Measurements from ENCODE around the gene CHMP6. TPM values are rescaled to one million over a fixed set of nuclear protein-coding genes. Genes with fewer than 3 reads are reported as not detected.

The CHMP6 gene
- total RNA-seq, 1 experiment from 2014 or later = 23.1 TPM

- no peaks in the 10 kb centered on the region for H3K9me3 ChIP-seq (ENCODE audit: low read length)
- no peaks in the 10 kb centered on the region for H4K20me1 ChIP-seq (ENCODE audit: insufficient read depth, low read depth, low read length)
- H2AFZ ChIP-seq (ENCODE audit: low read length) = no peak overlapping the region
- no peaks in the 10 kb centered on the region for H3K36me3 ChIP-seq (ENCODE audit: insufficient read depth, low read length)
- H3K79me2 ChIP-seq (ENCODE audit: low read length) = no peaks in the 10 kb centered on the region
- H3K4me2 ChIP-seq (ENCODE audit: low read depth, low read length, poor library complexity, severe bottlenecking) = no peak overlapping the region
- H3K27me3 ChIP-seq (ENCODE audit: low read length) = no peaks in the 10 kb centered on the region
- no peak overlapping the region for H3K4me3 ChIP-seq (ENCODE audit: low read length)
- H3K27ac ChIP-seq (ENCODE audit: low read length) = no peak overlapping the region
- DNase-seq = no peak
- no peaks in the 10 kb centered on the region for H3K4me1 ChIP-seq (ENCODE audit: low read length)
- no peak overlapping the region for H3K9ac ChIP-seq (ENCODE audit: low read length)
- H3K9me2 ChIP-seq (replicated peaks; ENCODE audit: insufficient read depth, low read length) = no peaks in the 10 kb centered on the region
These were observed 51.7 kb downstream of the CHMP6 start for GRCh38 chr17:81043319-81043724.

- no peak overlapping the region for H3K27ac ChIP-seq (ENCODE audit: low read length)
- no peaks in the 10 kb centered on the region for H3K36me3 ChIP-seq (ENCODE audit: insufficient read depth, low read length)
- H2AFZ ChIP-seq (ENCODE audit: low read length) = no peak overlapping the region
- H3K79me2 ChIP-seq (ENCODE audit: low read length) = no peaks in the 10 kb centered on the region
- no peak overlapping the region for H3K4me2 ChIP-seq (ENCODE audit: low read depth, low read length, poor library complexity, severe bottlenecking)
- H3K9me2 ChIP-seq (replicated peaks; ENCODE audit: insufficient read depth, low read length) = no peaks in the 10 kb centered on the region
- H3K9me3 ChIP-seq (ENCODE audit: low read length) = no peaks in the 10 kb centered on the region
- H3K4me3 ChIP-seq (ENCODE audit: low read length) = no peak overlapping the region
- no peak overlapping the region for H3K9ac ChIP-seq (ENCODE audit: low read length)
- H3K4me1 ChIP-seq (ENCODE audit: low read length) = no peaks in the 10 kb centered on the region
- H4K20me1 ChIP-seq (ENCODE audit: insufficient read depth, low read depth, low read length) = no peaks in the 10 kb centered on the region
- no peaks in the 10 kb centered on the region for H3K27me3 ChIP-seq (ENCODE audit: low read length)
- DNase-seq = no peak
These were observed 52.2 kb downstream of the CHMP6 start for GRCh38 chr17:81043725-81044427.

- H3K9ac ChIP-seq (ENCODE audit: low read length) = no peak overlapping the region
- no peak overlapping the region for H3K27ac ChIP-seq (ENCODE audit: low read length)
- no peaks in the 10 kb centered on the region for H4K20me1 ChIP-seq (ENCODE audit: insufficient read depth, low read depth, low read length)
- no peak overlapping the region for H2AFZ ChIP-seq (ENCODE audit: low read length)
- H3K79me2 ChIP-seq (ENCODE audit: low read length) = no peaks in the 10 kb centered on the region
- no peaks in the 10 kb centered on the region for H3K27me3 ChIP-seq (ENCODE audit: low read length)
- H3K9me2 ChIP-seq (replicated peaks; ENCODE audit: insufficient read depth, low read length) = no peaks in the 10 kb centered on the region
- DNase-seq = no peak
- H3K36me3 ChIP-seq (ENCODE audit: insufficient read depth, low read length) = no peaks in the 10 kb centered on the region
- no peaks in the 10 kb centered on the region for H3K4me1 ChIP-seq (ENCODE audit: low read length)
- no peak overlapping the region for H3K4me3 ChIP-seq (ENCODE audit: low read length)
- H3K4me2 ChIP-seq (ENCODE audit: low read depth, low read length, poor library complexity, severe bottlenecking) = no peak overlapping the region
- no peaks in the 10 kb centered on the region for H3K9me3 ChIP-seq (ENCODE audit: low read length)
These were observed 52.8 kb downstream of the CHMP6 start for GRCh38 chr17:81044428-81044763.

GRCh38 chr17:81044764-81045589 is 53.3 kb downstream of the CHMP6 start:
- H3K4me3 ChIP-seq (ENCODE audit: low read length) = no peak overlapping the region
- H3K4me2 ChIP-seq (ENCODE audit: low read depth, low read length, poor library complexity, severe bottlenecking) = no peak overlapping the region
- no peaks in the 10 kb centered on the region for H3K36me3 ChIP-seq (ENCODE audit: insufficient read depth, low read length)
- H2AFZ ChIP-seq (ENCODE audit: low read length) = no peak overlapping the region
- no peaks in the 10 kb centered on the region for H3K4me1 ChIP-seq (ENCODE audit: low read length)
- no peaks in the 10 kb centered on the region for H4K20me1 ChIP-seq (ENCODE audit: insufficient read depth, low read depth, low read length)
- H3K79me2 ChIP-seq (ENCODE audit: low read length) = no peaks in the 10 kb centered on the region
- H3K27ac ChIP-seq (ENCODE audit: low read length) = no peak overlapping the region
- no peaks in the 10 kb centered on the region for H3K9me2 ChIP-seq (replicated peaks; ENCODE audit: insufficient read depth, low read length)
- no peaks in the 10 kb centered on the region for H3K27me3 ChIP-seq (ENCODE audit: low read length)
- no peak overlapping the region for H3K9ac ChIP-seq (ENCODE audit: low read length)
- no peaks in the 10 kb centered on the region for H3K9me3 ChIP-seq (ENCODE audit: low read length)
- DNase-seq = no peak

- DNase-seq = no peak
- H3K4me3 ChIP-seq (ENCODE audit: low read length) = no peak overlapping the region
- no peaks in the 10 kb centered on the region for H3K9me2 ChIP-seq (replicated peaks; ENCODE audit: insufficient read depth, low read length)
- H3K4me2 ChIP-seq (ENCODE audit: low read depth, low read length, poor library complexity, severe bottlenecking) = no peak overlapping the region
- no peak overlapping the region for H3K27ac ChIP-seq (ENCODE audit: low read length)
- no peaks in the 10 kb centered on the region for H3K79me2 ChIP-seq (ENCODE audit: low read length)
- no peaks in the 10 kb centered on the region for H4K20me1 ChIP-seq (ENCODE audit: insufficient read depth, low read depth, low read length)
- H3K36me3 ChIP-seq (ENCODE audit: insufficient read depth, low read length) = no peaks in the 10 kb centered on the region
- no peaks in the 10 kb centered on the region for H3K27me3 ChIP-seq (ENCODE audit: low read length)
- no peaks in the 10 kb centered on the region for H3K4me1 ChIP-seq (ENCODE audit: low read length)
- no peak overlapping the region for H2AFZ ChIP-seq (ENCODE audit: low read length)
- no peak overlapping the region for H3K9ac ChIP-seq (ENCODE audit: low read length)
- no peaks in the 10 kb centered on the region for H3K9me3 ChIP-seq (ENCODE audit: low read length)
These were observed 54.0 kb downstream of the CHMP6 start for GRCh38 chr17:81045590-81046095.

- Histone ChIP-seq H3K27ac (ENCODE audit: low read length) (no peak overlapping the region), H3K9ac (ENCODE audit: low read length) (no peak overlapping the region), H3K9me2 (replicated peaks; ENCODE audit: insufficient read depth, low read length) (no peaks in the 10 kb centered on the region), H3K27me3 (ENCODE audit: low read length) (no peaks in the 10 kb centered on the region), H2AFZ (ENCODE audit: low read length) (no peak overlapping the region), H3K9me3 (ENCODE audit: low read length) (no peaks in the 10 kb centered on the region), H3K79me2 (ENCODE audit: low read length) (no peaks in the 10 kb centered on the region), H3K4me2 (ENCODE audit: low read depth, low read length, poor library complexity, severe bottlenecking) (no peak overlapping the region), H3K4me3 (ENCODE audit: low read length) (no peak overlapping the region), H4K20me1 (ENCODE audit: insufficient read depth, low read depth, low read length) (no peaks in the 10 kb centered on the region), H3K36me3 (ENCODE audit: insufficient read depth, low read length) (no peaks in the 10 kb centered on the region), H3K4me1 (ENCODE audit: low read length) (no peaks in the 10 kb centered on the region)
- no peak for DNase-seq
These were observed 54.6 kb downstream of the CHMP6 start for GRCh38 chr17:81046132-81046769.

- H3K9me2 ChIP-seq (replicated peaks; ENCODE audit: insufficient read depth, low read length) = no peaks in the 10 kb centered on the region
- DNase-seq = no peak
- no peak overlapping the region for H3K27ac ChIP-seq (ENCODE audit: low read length)
- H4K20me1 ChIP-seq (ENCODE audit: insufficient read depth, low read depth, low read length) = no peaks in the 10 kb centered on the region
- H3K27me3 ChIP-seq (ENCODE audit: low read length) = no peaks in the 10 kb centered on the region
- no peak overlapping the region for H3K4me3 ChIP-seq (ENCODE audit: low read length)
- H3K9me3 ChIP-seq (ENCODE audit: low read length) = no peaks in the 10 kb centered on the region
- no peaks in the 10 kb centered on the region for H3K4me1 ChIP-seq (ENCODE audit: low read length)
- H3K36me3 ChIP-seq (ENCODE audit: insufficient read depth, low read length) = no peaks in the 10 kb centered on the region
- no peaks in the 10 kb centered on the region for H3K79me2 ChIP-seq (ENCODE audit: low read length)
- H3K9ac ChIP-seq (ENCODE audit: low read length) = no peak overlapping the region
- H3K4me2 ChIP-seq (ENCODE audit: low read depth, low read length, poor library complexity, severe bottlenecking) = no peak overlapping the region
- H2AFZ ChIP-seq (ENCODE audit: low read length) = no peak overlapping the region
These were observed 55.2 kb downstream of the CHMP6 start for GRCh38 chr17:81046770-81047359.

GRCh38 chr17:81048827-81049371 is 57.3 kb downstream of the CHMP6 start:
- no peak overlapping the region for H2AFZ ChIP-seq (ENCODE audit: low read length)
- H3K9me2 ChIP-seq (replicated peaks; ENCODE audit: insufficient read depth, low read length) = no peaks in the 10 kb centered on the region
- H3K27me3 ChIP-seq (ENCODE audit: low read length) = no peaks in the 10 kb centered on the region
- H3K4me2 ChIP-seq (ENCODE audit: low read depth, low read length, poor library complexity, severe bottlenecking) = no peak overlapping the region
- no peak for DNase-seq
- no peaks in the 10 kb centered on the region for H3K79me2 ChIP-seq (ENCODE audit: low read length)
- no peaks in the 10 kb centered on the region for H3K9me3 ChIP-seq (ENCODE audit: low read length)
- no peaks in the 10 kb centered on the region for H4K20me1 ChIP-seq (ENCODE audit: insufficient read depth, low read depth, low read length)
- H3K27ac ChIP-seq (ENCODE audit: low read length) = no peak overlapping the region
- H3K4me3 ChIP-seq (ENCODE audit: low read length) = no peak overlapping the region
- no peaks in the 10 kb centered on the region for H3K36me3 ChIP-seq (ENCODE audit: insufficient read depth, low read length)
- H3K4me1 ChIP-seq (ENCODE audit: low read length) = no peaks in the 10 kb centered on the region
- no peak overlapping the region for H3K9ac ChIP-seq (ENCODE audit: low read length)
